GM12878 (cell line): ENCODE measurements around the gene COL25A1. TPM values are rescaled to one million over a fixed set of nuclear protein-coding genes. Genes with fewer than 3 reads are reported as not detected.

ENCODE experiments used
- ATAC-seq: fragments of 200-7000 bp; cut with Tn5 transposase; 3 replicates; pipeline ENCODE4 v1.9.1; 2020; ENCODE audit warnings: mild to moderate bottlenecking, moderate library complexity
- BruUV-seq: library from RNA; stranded (reverse); fragments of 400-500 nt; replicated peaks from 2 replicates; lab custom pipeline; 2021; lab: Mats Ljungman, UMichigan
- CTCF ChIA-PET: fragments of 300-600 bp; sonication (Branson Sonifier 250); formaldehyde crosslinking; extraction: SDS; loops from one replicate; lab custom pipeline; 2021; ENCODE audit warnings: inconsistent platforms; lab: Yijun Ruan, JAX
- POLR2A ChIA-PET: fragments of 350-600 bp; formaldehyde crosslinking; extraction: SDS; loops from one replicate; lab custom pipeline; 2021; ENCODE audit warnings: inconsistent platforms; lab: Charles Lee
- RAD21 ChIA-PET: fragments of 300-600 bp; sonication (Branson Sonifier 250); formaldehyde crosslinking; loops from one replicate; lab custom pipeline; 2023; ENCODE audit warnings: antibody characterized with exemption; ENCODE audit not compliant: unreplicated experiment; lab: Charles Lee
- SMC1A ChIA-PET: fragments of 300-600 bp; sonication (Branson Sonifier 250); formaldehyde crosslinking; loops from one replicate; lab custom pipeline; 2023; ENCODE audit not compliant: unreplicated experiment, uncharacterized antibody; lab: Charles Lee
- DNase-seq: peaks from one replicate; pipeline ENCODE4 v3.0.0-alpha.2; 2011; ENCODE audit warnings: low read depth, low spot score
- FAIRE-seq: peaks from 3 replicates; lab custom pipeline; 2011; peaks lifted over from hg19 to GRCh38; lab: Jason Lieb, UNC
- H2AFZ ChIP-seq: 2 replicates; pipeline ENCODE4 v1.6.0; 2011; ENCODE audit warnings: low read depth, low read length, control low read depth; ENCODE audit not compliant: control insufficient read depth
- H3K27ac ChIP-seq: 2 replicates; pipeline ENCODE4 v1.5.1; 2011; ENCODE audit warnings: control low read depth; ENCODE audit not compliant: control insufficient read depth, insufficient read depth
- H3K27me3 ChIP-seq, 2 experiments: replicated peaks in 1 of 2; 2 replicates each; pipeline versions ENCODE4 v1.6.0 to v1.6.1; 2011; ENCODE audit warnings: low read length in 1 of 2; ENCODE audit not compliant: control insufficient read depth in 2 of 2, insufficient read depth in 2 of 2
- H3K36me3 ChIP-seq, 2 experiments: 2 replicates each; pipeline ENCODE4 v1.5.1; 2011; ENCODE audit warnings: low read length in 1 of 2; ENCODE audit not compliant: control insufficient read depth in 2 of 2, insufficient read depth in 2 of 2
- H3K4me1 ChIP-seq: 2 replicates; pipeline ENCODE4 v1.6.1; 2011; ENCODE audit warnings: mild to moderate bottlenecking, low read length, moderate library complexity, mixed read lengths; ENCODE audit not compliant: control insufficient read depth, insufficient read depth
- H3K4me2 ChIP-seq: 2 replicates; pipeline ENCODE4 v1.6.0; 2011; ENCODE audit warnings: control low read depth; ENCODE audit not compliant: control insufficient read depth, insufficient read depth
- H3K4me3 ChIP-seq: fragments of 200-600 bp; sonication (generic); 2 replicates; pipeline ENCODE4 v1.5.1; 2016
- H3K79me2 ChIP-seq: 2 replicates; pipeline ENCODE4 v1.6.0; 2011; ENCODE audit warnings: low read length; ENCODE audit not compliant: control insufficient read depth, insufficient read depth
- H3K9ac ChIP-seq: 2 replicates; pipeline ENCODE4 v1.8.0; 2011; ENCODE audit warnings: low read length, control low read depth, mixed read lengths; ENCODE audit not compliant: control insufficient read depth, insufficient read depth
- H3K9me3 ChIP-seq: replicated peaks from 3 replicates; pipeline ENCODE4 v1.5.1; 2011; ENCODE audit warnings: mild to moderate bottlenecking, low read length; ENCODE audit not compliant: control insufficient read depth, insufficient read depth
- H4K20me1 ChIP-seq: 2 replicates; pipeline ENCODE4 v1.6.0; 2011; ENCODE audit not compliant: control insufficient read depth, insufficient read depth
- GABPA ChIP-seq: IDR thresholded peaks from 2 replicates; pipeline ENCODE4 v1.6.1; 2014; ENCODE audit warnings: antibody characterized with exemption, low read depth, mild to moderate bottlenecking, inconsistent platforms
- MAX ChIP-seq: IDR thresholded peaks from 2 replicates; pipeline ENCODE4 v1.6.1; 2012; ENCODE audit warnings: low read depth, low read length, improper control_type of control experiment
- SMARCA5 ChIP-seq: fragments of 450-650 bp; IDR thresholded peaks from 2 replicates; pipeline ENCODE4 v1.6.1; 2017; ENCODE audit warnings: mild to moderate bottlenecking
- SPI1 ChIP-seq: IDR thresholded peaks from 2 replicates; pipeline ENCODE4 v1.6.1; 2011; ENCODE audit warnings: low read depth, mild to moderate bottlenecking, low read length, moderate library complexity, borderline replicate concordance; ENCODE audit not compliant: insufficient read depth
- SUZ12 ChIP-seq: fragments of 200-600 bp; sonication (generic); IDR thresholded peaks from one replicate; pipeline ENCODE4 v1.6.1; 2018; ENCODE audit warnings: antibody characterized with exemption, mild to moderate bottlenecking; ENCODE audit not compliant: unreplicated experiment
- ZBTB4 ChIP-seq: fragments of 450-650 bp; formaldehyde crosslinking; IDR thresholded peaks from 2 replicates; pipeline ENCODE4 v1.4.0; 2022; ENCODE audit warnings: mild to moderate bottlenecking, moderate library complexity
- WGBS: methylation state at CpG from one replicate; pipeline ENCODE4 v1.1.6; 2016; ENCODE audit warnings: low lambda C conversion rate; ENCODE audit not compliant: insufficient replicate concordance, insufficient coverage; ENCODE audit errors: missing lambda C conversion rate; 5-methylcytosine and 5-hydroxymethylcytosine counted together
- in situ Hi-C: fragments of 300-500 bp; cut with MboI; formaldehyde crosslinking; loops from 9 replicates; pipeline ENCODE4 v1.14.3; 2018; ENCODE audit warnings: mixed read lengths
- intact Hi-C: fragments of 100-400 bp; cut with micrococcal nuclease; formaldehyde crosslinking; loops from one replicate; pipeline ENCODE4 v1.14.2; 2022; ENCODE audit not compliant: unreplicated experiment
- polyA plus RNA-seq, 11 experiments: library from polyadenylated mRNA; depleted of rRNA in 4 of 11; unstranded in 6 of 11; stranded (reverse) in 5 of 11; fragments of >200 nt; fragmentation: Nextera tagmentation in 4 of 11; fragmentation: Illumina TruSeq in 1 of 11; extraction: Ambion mirVana in 4 of 11; extraction: Trizol in 1 of 11; gene quantifications; 1 replicate in 1 of 11; 2 replicates in 10 of 11; pipeline versions ENCODE4 v1.2.1 to v1.2.3, GENCODE V29; 2011 to 2016; ENCODE audit warnings: inconsistent platforms in 2 of 11, missing spikeins in 2 of 11, low read depth in 1 of 11
- total RNA-seq, 4 experiments: library from RNA; depleted of rRNA in 3 of 4; stranded (reverse); fragments of >200 nt in 3 of 4; fragmentation: Illumina TruSeq in 1 of 4; extraction: Trizol in 1 of 4; gene quantifications; 2 replicates each; pipeline versions ENCODE4 v1.2.1 to v1.2.3, GENCODE V29; 2013 to 2021

The COL25A1 gene
- total and polyA plus RNA-seq, 10 of the 15 experiments (the other 5 are each of a cell fraction or from before 2014, with no cell fraction given): 0.01 to 0.26 (median 0.12) TPM; not detected in 6

GRCh38 chr4:109029987-109030386, 272.5 kb downstream of the COL25A1 start:
- DNase-seq (no peak), ATAC-seq (no peak), FAIRE-seq (no peak)
- H3K4me2 ChIP-seq: no peak overlapping the region
- H3K79me2 ChIP-seq: no peaks in the 10 kb centered on the region
- H3K9ac ChIP-seq: no peak overlapping the region
- H3K36me3 ChIP-seq: no peaks in the 10 kb centered on the region
- H3K27ac ChIP-seq: no peak overlapping the region
- intact Hi-C loops (no loop called here), in situ Hi-C loops (no loop called here)
- 43% methylated on average over 4 of the region's 4 CpGs for WGBS
- H4K20me1 ChIP-seq: no peaks in the 10 kb centered on the region
- ChIA-PET CTCF (no interaction called here), SMC1A (interaction anchor here (0.7 kb wide), 1 partner anchor 269 kb away, joined by 3 read pairs; no protein-coding TSS in a partner anchor), RAD21 (no interaction called here), POLR2A (no interaction called here)
- H3K27me3 ChIP-seq: no peaks in the 10 kb centered on the region
- no peaks in the 10 kb centered on the region for H3K9me3 ChIP-seq
- no peak for TF ChIP-seq SPI1
- H2AFZ ChIP-seq: no peak overlapping the region
- no TSS peak for BruUV-seq
- H3K4me1 ChIP-seq: no peaks in the 10 kb centered on the region
- no peak overlapping the region for H3K4me3 ChIP-seq

- no peak overlapping the region for H2AFZ ChIP-seq
Observed at GRCh38 chr4:109027016-109027500, 275.4 kb downstream of the COL25A1 start.

More at GRCh38 chr4:109027016-109027500, 275.4 kb downstream of the COL25A1 start:
- in situ Hi-C loops (no loop called here), intact Hi-C loops (no loop called here)
- SMC1A ChIA-PET: interaction anchor here (1.0 kb wide), 1 partner anchor 266 kb away, joined by 3 read pairs; no protein-coding TSS in a partner anchor
- no peaks in the 10 kb centered on the region for H3K4me1 ChIP-seq
- H3K9me3 ChIP-seq: no peaks in the 10 kb centered on the region
- no peaks in the 10 kb centered on the region for H3K27me3 ChIP-seq
- H3K36me3 ChIP-seq: no peaks in the 10 kb centered on the region
- H3K27ac ChIP-seq: no peak overlapping the region
- no peak overlapping the region for H3K9ac ChIP-seq
- H3K4me2 ChIP-seq: no peak overlapping the region
- POLR2A ChIA-PET: no interaction called here
- TF ChIP-seq GABPA: no peak
- no peak for TF ChIP-seq SUZ12
- TF ChIP-seq MAX: no peak
- TF ChIP-seq ZBTB4 (CRISPR knock-in tag): no peak
- no peak for TF ChIP-seq SMARCA5
- TF ChIP-seq, all 136 proteins: peak for 0
- RAD21 ChIA-PET: no interaction called here
- no peaks in the 10 kb centered on the region for H3K79me2 ChIP-seq
- H3K4me3 ChIP-seq: no peak overlapping the region
- BruUV-seq: no TSS peak
- CTCF ChIA-PET: no interaction called here
- FAIRE-seq (no peak), ATAC-seq (no peak), DNase-seq (no peak)
- 18% methylated on average over 5 of the region's 5 CpGs for WGBS
- no peaks in the 10 kb centered on the region for H4K20me1 ChIP-seq
